A549 (cell line): ENCODE results near the gene TMEM203.

Experiments used
- CTCF ChIP-seq: fragments of >200 bp; sonication (Bioruptor Twin); formaldehyde crosslinking; IDR thresholded peaks from 3 replicates; pipeline ENCODE4 v1.5.1; 2016
- HDAC2 ChIP-seq: fragments of 200-600 bp; sonication (generic); IDR thresholded peaks from 2 replicates; pipeline ENCODE4 v1.6.1; 2016
- RCOR1 ChIP-seq: fragments of 150-350 bp; IDR thresholded peaks from 2 replicates; pipeline ENCODE4 v1.6.1; 2014; ENCODE audit warnings: antibody characterized with exemption, low read length, low read depth

GRCh38 chr9:137192859-137193258 lies 12.6 kb downstream of the TMEM203 start:
- no peak for TF ChIP-seq HDAC2
- TF ChIP-seq CTCF, result no peak
- no peak for TF ChIP-seq RCOR1
